NCI-H226 (cell line): Measurements from ENCODE around the gene ALDH9A1.
"Not testable (repeated sequence)": the region's sequence is repeated elsewhere in the genome, so short reads cannot be mapped to it uniquely, and the experiment has no call there.

ENCODE experiments used
- DNase-seq: peaks from one replicate; pipeline ENCODE4 v3.0.0-alpha.2; 2015

ALDH9A1 gene

DNA sequence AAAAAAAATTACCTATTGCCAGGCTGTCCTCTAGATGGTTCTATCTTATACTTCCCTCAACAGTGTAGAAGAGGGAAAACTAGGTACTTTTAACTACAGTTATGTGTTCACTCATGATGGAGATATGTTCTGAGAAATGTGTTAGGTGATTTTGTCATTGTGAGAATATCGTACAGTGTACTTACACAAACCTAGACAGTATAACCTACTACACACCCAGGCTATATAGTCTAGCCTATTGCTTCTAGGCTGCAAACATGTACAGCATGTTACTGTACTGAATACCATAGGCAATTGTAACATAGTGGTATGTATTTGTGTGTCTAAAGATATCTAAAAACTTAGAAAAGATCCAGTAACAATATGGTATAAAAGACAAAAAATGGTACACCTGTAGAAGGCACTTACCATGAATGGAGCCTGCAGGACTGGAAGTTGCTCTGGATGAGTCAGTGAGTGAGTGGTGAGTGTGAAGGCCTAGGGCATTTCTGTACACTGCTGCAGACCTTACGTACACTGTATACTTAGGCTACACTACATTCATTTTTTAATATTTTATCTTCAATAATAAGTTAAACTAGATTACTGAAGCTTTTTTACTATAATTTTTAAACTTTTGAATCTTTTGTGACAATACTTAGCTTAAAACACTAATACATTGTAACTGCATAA is 54.2 kb downstream of the ALDH9A1 start:
- DNase-seq: peak; percentile 20

DNA sequence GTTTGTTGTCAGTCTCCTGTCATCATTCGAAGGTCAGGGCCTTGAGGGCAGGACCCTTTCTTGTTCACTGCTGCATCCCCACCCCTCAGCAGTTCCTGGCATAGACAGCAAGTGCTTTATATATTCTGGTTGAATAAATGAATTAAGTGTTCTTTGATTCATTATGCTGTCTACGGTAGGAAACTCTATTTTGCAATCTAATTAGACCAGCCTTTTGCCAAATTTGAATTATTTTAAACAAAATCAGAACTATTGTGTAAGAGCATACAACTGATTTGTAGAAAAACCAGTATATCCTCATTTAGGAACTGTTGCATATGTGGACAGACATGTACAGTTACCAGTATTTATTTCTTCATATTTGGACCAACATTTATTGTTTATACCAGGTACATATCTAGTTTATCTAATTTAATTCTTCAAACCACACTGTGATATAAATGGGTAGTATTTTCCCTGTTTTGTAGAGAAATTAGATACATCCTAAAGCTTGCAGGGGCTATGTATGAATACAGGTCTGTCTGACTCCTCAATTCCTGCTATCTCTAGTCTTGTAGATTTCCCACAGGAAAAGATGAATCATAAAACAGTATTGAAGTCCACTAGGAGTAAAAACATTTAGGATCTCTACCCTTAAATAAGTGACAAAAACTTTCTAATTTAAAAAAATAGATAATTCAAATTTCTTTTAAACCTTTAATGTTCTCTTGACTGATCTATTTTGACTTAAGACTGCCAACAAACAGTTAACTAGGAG is 57.0 kb downstream of the ALDH9A1 start:
- DNase-seq: no peak

DNA sequence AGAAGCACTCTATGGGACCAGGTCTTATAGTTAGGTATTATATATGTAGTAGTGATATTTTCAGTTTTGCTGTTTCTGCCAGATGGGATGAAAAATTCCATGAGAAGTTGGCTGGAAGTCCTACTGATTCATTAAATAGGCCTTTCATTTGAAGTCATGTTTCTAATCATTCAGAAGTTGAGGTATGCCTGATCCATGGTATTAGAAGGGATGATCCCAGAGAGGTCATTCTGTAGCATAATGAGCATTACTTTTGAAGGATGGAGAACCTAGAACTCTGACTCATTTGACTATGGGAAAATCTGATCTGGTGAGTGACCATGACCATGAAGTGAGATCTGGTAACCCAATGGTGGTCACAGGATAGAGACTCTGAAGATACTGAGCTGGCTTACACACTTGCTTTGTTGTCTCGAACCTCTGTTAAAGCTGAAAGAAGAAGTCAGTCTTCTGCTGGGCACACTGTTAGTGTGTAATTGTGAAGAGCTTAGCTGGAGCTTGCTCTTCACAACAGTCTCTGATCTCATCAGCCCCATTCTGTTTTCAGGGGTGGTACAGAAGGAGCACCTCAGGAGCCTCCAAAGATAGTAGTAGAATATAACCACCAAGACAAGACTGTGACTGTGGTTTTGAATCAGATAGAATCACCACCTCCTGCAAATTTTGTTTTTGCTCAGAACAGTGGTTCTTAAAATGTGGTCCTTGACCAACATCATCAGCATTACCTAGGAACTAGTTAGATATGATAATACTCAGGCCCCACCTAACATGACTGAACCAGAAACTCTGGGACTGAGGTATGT is 58.3 kb downstream of the ALDH9A1 start:
- no peak for DNase-seq

DNA sequence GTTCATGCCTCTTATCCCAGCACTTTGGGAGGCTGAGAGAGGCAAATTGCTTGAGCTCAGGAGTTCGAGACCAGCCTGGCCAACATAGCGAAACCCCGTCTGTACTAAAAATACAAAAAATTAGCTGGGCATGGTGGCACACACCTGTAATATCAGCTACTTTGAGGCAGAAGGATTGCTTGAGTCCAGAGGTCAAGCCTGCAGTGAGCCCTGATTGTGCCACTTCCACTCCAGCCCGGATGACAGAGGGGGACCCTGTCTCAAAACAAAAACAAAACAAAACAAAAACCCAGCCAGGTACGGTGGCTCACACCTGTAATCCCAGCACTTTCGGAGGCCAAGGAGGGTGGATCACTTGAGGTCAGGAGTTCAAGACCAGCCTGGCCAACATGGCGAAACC is 60.2 kb downstream of the ALDH9A1 start:
- not testable (repeated sequence) for DNase-seq

DNA sequence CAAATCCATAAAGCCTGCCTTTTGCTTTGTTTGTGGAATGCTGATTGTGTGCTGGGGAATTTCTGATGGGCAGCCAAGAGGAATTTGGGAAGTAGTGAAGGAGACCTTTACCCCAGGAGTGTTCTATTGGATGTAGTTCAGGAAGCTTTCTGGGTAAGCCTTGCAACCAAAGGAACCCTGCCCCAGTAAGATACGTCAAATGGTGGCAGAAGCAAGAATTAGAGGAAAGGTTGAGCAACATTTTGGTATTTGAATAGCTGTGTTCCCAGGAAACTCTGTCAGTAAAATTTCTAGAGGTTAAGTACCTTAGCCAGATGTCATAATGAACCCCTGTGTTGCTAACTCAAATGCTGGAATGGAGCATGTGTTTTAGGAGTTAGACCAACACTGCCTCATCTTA is 60.9 kb downstream of the ALDH9A1 start:
- DNase-seq: peak; percentile 41

DNA sequence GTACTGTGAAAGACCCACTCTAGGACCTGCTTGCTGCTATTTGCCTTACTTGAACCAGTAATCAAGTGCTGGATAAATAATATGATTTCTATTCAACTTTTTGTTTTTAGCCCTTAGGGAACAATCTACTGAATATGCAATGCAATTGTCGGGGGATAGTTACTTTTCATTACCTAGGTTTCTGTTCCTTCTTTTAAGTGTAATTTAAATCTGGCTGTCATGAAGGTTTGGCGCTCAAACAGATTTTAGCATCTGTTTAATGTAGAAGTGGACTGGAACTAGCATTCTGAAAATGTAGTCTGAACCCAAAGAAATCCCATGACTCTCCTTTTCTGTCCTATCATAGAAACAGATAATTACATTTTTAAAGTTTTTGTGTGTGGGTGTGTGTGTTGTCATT is 62.5 kb downstream of the ALDH9A1 start:
- DNase-seq: no peak

DNA sequence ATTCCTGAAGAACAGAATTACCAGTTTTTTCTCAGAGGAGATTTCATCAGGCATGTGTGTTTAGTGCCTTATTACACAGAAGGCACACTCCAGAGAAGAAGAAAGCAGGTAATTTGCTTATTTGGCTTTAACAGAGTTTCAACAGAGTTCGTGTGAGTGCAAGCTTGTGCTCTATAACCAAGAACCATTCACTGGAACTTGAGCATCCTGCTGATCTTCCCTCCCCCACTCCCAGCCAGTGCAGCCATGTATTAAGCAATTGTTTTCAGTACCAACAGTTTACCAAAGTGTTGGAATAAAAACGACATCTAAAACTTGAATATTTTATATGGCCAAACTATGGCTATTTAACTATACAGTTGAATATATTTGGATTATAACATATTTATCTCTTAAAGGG is 63.0 kb downstream of the ALDH9A1 start:
- no peak for DNase-seq

DNA sequence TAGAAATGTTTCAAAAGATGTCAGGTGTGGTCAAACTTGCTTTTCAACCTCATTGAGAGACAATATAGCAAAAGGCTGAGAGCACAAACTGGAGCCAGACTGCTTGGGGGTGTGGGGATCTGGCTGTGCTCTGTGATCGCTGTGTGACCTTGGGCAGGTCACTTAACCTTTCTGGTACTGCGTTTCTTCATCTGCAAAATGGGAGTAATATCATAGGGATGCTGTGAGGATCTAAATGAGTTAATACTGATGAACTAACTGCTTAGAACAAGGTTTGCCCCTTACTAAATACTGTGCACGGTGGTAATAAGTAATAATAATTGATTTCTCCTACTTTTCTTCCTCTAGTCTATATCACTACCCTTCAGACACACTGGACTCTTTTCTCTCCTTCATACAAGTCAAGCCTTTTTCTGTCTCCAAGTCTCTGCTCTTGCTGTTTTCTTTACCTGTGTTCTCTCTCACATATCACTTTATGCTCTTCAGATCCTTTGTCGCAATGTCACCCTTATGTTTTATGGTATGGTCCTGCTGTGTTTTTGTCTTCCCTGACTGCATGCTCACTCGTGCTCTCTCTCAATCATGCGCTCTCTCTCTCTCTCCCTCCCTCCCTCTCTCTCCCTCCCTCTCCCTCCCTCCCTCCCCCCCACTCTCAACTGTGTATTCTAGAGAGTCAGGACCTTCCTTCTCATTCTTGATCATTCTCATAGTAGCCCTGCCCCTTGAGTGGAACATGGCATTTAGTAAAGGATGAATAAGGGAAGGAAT is 64.0 kb downstream of the ALDH9A1 start:
- no peak for DNase-seq

DNA sequence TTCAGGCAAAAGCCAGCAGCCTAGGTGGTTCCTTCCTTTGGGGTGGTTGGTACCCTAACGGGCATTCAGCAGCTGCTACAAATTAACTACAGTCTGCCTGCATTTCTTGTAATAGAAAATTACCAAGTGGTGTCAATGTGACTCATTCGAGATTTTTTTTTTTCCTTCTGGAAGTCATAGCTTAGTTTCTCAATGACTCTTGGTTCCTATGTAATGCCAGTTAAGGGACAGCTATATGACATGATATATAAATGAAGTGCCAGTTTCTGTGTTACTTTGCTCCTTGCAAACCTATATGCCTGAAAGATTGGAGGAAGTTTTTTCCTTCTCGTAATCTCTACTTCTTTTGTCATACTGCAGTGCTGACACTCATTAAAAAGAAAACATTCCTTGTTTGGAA is 64.7 kb downstream of the ALDH9A1 start:
- DNase-seq: no peak

DNA sequence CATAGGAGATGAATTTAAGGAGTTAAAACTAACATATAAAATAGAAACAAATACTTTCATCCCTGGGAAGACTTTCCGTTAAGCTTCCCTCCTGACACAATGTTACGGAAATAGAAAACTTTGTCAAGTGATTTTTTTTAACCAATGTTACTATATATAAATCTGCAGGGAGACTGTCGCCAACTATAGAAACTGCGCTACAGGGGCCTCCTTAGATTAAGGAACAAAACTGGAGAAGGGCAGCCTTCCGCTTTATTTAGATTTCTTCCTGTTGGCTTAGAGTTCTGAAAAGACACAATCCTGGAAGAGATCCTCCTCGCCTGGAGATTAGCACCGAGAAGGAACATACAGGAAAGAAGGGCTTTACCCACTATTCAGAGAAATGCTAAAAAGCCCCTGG is 65.9 kb downstream of the ALDH9A1 start:
- DNase-seq: no peak

DNA sequence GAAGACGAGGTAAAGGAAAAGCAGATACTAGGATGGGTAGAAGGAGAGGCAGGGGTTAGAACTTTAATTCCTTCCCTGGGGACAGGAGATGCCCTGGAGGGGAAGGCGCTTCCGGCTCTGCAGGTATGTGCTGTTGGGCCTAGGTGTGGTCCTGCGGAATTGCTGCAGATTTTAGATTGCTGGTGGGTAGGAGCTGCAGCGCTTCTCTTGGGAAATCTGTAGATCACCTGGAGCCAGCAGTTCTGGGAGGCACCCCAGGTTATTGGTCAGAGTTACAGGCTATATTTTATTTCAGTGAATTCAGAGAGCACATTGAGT is 66.3 kb downstream of the ALDH9A1 start:
- DNase-seq: no peak

DNA sequence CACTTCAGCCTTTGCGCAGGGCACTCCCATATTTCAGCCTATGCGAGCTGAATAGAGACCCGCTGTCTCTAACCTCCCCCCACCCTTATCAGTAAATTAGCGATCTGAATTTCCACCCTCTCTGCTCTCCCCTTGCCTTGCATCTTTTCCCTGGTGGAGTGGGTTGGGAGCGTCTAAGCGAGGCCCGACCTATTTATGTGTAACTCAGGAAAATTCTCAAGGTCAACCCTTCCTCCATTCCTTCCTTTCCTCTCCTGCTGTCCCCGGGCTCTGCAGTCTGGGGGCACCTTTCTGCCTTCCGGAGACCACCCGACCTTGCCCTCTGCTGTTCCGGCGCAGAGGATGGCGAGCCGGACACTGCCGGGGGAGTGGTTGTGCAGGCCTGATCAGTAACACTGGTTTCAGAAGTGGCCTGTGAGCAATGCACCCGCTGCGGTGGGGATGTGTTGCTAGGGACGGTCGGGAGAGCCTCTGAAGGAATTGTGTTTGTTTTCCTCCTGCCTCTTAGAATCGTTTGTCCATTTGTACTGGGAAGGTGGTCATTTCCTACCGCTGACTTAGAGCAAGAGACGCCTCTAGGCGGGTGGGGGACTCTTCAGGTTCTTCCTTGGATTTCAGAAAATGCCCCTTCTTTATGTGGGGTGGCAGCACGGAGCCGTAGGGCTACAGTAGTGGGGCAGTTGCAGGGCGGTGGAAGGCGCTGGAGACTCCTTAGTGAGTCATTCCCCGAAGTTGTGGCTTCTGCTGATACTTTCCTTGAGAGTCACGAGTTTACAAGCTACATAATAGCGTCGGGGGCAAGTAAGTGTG is 66.8 kb downstream of the ALDH9A1 start:
- DNase-seq: peak; percentile 82

DNA sequence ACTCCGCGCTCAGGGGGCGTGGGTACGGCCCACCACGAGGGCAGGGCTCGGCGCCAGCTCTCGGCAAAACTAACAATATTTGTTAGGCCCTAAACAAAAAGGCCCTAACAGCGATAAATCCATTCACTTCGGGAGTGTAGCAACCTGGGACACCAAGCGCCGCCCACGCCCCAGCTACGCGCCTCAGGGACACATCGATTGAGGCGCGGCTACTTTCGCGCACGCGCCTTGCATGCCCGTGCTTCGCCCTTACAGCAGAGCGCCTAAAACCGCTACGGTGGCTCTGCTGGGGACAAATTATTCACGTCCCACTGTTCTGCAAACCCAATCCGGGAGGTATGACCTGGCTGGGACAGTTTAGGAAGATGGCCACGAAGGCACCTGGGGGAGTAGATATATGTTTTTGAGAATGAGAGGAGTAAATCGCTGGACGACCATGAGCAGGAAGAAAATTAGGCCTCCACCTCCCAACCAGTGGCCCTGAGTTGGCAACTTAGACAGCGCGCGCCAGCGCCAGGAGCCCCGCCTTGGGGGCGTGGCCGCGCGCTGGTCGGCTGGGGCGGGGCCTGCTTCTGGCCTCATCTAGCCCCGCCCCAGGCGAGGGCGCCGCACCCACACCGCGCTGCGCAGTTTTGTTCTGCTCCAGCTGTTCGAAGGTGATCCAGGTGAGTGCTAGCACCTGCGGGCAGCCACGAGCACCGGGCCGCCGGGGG is 67.6 kb downstream of the ALDH9A1 start, which contains the start of gene MGST3:
Gene MGST3 (plus strand): TSS at position 606 of the 713 bp plus-strand sequence. CDS start 18,614 bp downstream, outside the sequence.
- peak; percentile 76 for DNase-seq

DNA sequence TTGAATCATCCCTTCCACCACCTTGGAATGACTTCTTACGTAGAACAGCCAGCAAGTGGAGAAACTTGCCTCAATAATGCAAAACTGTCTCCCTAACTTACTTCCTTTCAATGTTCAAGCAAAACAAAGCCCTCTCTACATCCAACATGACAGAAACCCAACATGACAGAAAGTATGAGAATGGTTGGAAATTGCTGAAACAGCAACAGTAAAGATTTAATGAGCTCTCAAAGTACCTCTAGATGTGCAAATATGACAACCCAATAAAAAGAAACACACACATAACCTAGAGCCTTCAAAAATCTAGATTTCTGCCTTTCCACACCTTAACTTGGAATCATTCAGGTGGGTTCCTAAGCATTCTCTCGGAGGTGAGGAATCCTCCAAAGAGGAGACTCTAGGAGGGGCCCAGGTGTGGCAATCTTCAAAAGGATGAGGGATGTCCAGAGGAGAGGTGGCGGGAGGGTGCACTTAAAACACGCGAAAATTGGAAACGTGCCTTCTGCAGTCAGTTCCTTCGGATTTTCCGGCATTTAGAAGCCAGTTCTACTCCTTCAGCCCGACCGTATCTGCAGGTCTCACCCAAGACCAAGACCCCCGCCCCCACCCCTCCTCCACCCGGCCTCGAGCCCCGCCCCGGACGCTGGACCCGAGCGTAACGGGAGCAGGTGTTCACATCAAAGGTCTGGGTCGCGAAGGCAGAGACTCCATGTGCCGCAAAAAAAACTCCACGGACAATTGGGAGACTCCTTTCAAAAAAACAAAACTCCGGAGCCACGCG is 68.3 kb downstream of the ALDH9A1 start:
- no peak for DNase-seq

DNA sequence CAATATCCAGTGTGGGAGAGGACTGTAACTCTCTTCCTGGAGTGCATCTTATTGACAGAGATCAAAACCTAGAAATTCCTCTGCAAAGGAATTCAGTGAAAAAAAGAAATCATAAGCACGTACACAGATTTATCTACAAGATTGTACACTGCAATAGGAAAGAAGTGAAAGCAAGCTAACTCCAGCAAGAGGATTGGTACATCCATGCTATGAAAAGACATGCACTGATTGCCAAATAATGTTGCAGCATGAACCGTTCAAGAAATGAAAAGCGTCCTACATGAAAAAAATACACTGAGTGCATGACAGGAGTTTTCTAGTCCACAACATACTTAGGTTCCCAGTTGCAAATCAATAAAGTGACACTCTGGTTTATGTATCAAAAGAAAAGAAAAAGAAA is 69.2 kb downstream of the ALDH9A1 start:
- DNase-seq: no peak

DNA sequence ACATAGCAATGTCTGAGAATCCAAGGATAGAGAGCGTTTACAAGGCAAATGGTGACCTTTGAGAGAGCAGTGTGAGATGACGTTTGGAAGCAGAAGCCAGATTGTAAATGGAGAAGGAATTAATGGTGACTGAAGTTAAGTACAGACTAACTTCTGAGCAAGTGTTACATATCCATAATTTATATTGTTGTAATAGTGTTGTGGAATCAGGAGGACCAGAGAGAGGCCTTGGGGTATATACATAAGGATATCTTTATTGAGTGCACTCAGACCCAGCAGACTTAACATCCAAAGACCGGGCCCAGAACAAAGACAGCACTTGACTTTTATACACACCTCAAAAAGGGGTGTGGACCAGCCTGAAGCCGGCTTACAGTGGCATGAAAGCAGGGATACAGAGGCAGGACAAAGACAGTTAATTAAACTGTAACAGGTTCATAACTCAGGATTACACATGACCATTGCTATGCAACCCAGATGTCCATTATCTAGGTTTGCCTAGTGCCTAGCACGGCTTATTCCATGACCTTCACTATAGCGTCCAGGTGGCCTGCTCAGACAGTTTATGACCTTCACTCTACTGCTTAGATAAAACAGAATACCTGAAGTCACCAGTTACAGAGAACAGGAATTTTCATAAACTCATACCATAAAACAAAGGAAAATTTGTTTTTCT is 70.1 kb downstream of the ALDH9A1 start:
- no peak for DNase-seq

DNA sequence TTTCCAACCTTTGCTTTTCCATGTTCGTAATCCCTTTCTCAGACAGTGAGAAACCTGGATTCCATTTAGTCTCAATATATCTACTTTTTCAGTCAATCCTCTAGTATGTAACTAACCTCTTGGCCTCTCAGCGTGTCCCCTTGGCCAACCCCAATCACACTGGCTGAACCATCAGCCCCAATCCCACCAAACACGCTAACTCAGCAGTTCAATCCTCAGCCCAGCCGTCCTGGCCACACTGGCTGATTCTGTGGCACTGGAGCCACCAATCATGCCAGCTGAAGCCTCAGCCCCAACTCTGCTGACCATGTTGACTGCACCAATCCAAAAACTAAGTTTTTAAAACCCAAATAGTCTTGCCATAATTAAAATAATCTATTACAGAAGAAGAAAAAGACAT is 73.9 kb downstream of the ALDH9A1 start:
- DNase-seq: no peak

DNA sequence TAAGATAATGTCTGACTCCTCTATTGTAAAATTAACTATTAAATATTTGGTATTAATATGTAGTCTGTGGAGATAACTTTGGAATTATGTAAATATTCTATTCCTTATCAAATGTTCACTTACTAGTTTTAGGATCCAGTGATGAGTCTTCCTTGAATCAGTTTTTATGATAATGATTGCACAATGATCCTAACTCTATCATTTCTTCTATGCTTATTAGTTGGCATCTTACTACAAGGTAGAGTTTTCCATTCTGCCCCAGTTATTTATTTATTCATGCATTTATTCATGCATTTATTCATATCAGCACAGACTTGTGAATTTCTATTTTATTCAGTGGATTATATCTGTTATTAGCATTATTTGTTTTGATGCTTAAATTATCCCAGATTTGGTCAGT is 74.7 kb downstream of the ALDH9A1 start:
- DNase-seq: no peak

DNA sequence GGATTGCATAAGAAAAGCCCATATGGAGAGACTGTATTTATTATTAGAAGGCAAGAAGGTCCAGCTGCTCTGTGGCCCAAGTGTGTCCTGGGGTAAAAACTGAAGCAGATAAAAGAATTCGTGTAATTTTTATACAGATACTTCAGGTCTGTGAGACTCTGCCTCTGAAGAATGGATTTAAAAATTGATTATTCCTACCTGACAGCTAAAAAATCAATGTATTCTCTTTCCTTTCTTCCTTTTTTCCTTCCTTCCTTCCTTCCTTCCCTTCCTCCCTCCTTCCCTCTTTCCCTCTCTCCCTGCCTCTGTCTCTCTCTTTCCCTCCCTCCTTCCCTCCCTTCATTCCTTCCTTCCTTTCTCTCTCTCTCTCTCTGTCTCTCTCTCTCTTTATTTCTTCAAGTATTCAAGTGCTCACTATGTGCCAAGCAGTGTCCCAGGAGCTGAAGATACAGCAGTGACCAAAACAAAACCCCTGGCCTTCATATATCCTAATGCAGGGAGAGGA is 78.7 kb downstream of the ALDH9A1 start:
- DNase-seq: no peak

DNA sequence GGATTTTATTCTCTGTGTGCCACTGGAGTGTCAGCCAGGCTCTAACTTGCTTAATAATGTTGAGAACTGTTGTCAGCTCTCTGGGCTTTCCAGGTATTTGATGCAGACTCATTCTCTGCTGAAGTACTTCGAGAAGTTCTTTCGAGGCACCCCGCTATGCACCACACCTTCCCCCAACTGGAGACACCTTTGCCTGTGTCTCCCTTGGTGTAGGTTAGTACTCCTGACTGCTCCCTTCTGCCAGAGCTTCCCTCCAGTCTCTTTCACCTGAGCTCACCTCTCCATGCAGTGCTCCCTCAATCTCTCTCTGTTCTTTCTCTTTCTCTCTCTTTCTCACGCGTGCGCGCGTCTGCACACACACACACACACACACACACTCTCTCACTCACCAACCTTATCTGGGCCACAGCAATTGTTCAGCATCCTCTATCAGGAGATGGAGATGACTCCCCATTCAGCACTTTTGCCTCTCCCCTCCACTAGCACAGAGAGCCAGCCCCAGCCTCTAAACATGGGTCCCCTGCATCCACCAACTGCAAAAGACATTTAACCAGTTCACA is 81.3 kb downstream of the ALDH9A1 start:
- DNase-seq: no peak
